DND-41 (cell line): ENCODE data around the gene RPL10.

Experiments
- ATAC-seq: fragments of 200-7000 bp; cut with Tn5 transposase; 3 replicates; pipeline ENCODE4 v1.9.1; 2021; ENCODE audit warnings: low read depth; ENCODE audit not compliant: insufficient read depth
- DNase-seq: peaks from one replicate; pipeline ENCODE4 v3.0.0-alpha.2; 2020
- H2AFZ ChIP-seq: 2 replicates; pipeline ENCODE4 v1.6.0; 2012; ENCODE audit warnings: low read depth, low read length
- H3K27ac ChIP-seq: 2 replicates; pipeline ENCODE4 v1.5.1; 2012; ENCODE audit warnings: low read length, inconsistent platforms
- H3K27me3 ChIP-seq: fragments of 200-600 bp; sonication (generic); 2 replicates; pipeline ENCODE4 v1.6.0; 2012; ENCODE audit warnings: low read length, mild to moderate bottlenecking, inconsistent platforms; ENCODE audit not compliant: insufficient read depth, poor library complexity
- H3K36me3 ChIP-seq: 2 replicates; pipeline ENCODE4 v1.5.1; 2012; ENCODE audit warnings: low read length, inconsistent platforms; ENCODE audit not compliant: insufficient read depth
- H3K4me1 ChIP-seq: 2 replicates; pipeline ENCODE4 v1.5.1; 2012; ENCODE audit warnings: mild to moderate bottlenecking, low read length; ENCODE audit not compliant: insufficient read depth
- H3K4me2 ChIP-seq: 2 replicates; pipeline ENCODE4 v1.6.0; 2012; ENCODE audit warnings: mild to moderate bottlenecking, moderate library complexity, low read length, inconsistent platforms; ENCODE audit not compliant: insufficient read depth
- H3K4me3 ChIP-seq, 2 experiments: fragments of 200-600 bp in 1 of 2; shearing (Covaris generic) in 1 of 2; 2 replicates each; pipeline ENCODE4 v1.5.1; 2012 to 2016; ENCODE audit warnings: inconsistent platforms in 2 of 2, low read length in 2 of 2, mild to moderate bottlenecking in 2 of 2, low read depth in 1 of 2, moderate library complexity in 1 of 2
- H3K79me2 ChIP-seq: 2 replicates; pipeline ENCODE4 v1.6.0; 2012; ENCODE audit warnings: low read length, inconsistent platforms; ENCODE audit not compliant: insufficient read depth
- H3K9ac ChIP-seq: 2 replicates; pipeline ENCODE4 v1.6.0; 2012; ENCODE audit warnings: low read depth, mild to moderate bottlenecking, inconsistent platforms, low read length, moderate library complexity
- H3K9me3 ChIP-seq: 2 replicates; pipeline ENCODE4 v1.5.1; 2012; ENCODE audit warnings: low read length, moderate library complexity, mild to moderate bottlenecking, inconsistent platforms; ENCODE audit not compliant: insufficient read depth, severe bottlenecking
- H4K20me1 ChIP-seq: 2 replicates; pipeline ENCODE4 v1.6.0; 2012; ENCODE audit warnings: low read length; ENCODE audit not compliant: insufficient read depth
- CTCF ChIP-seq: IDR thresholded peaks from 2 replicates; pipeline ENCODE4 v1.5.1; 2012; ENCODE audit warnings: borderline replicate concordance, low read length, moderate library complexity, mild to moderate bottlenecking; ENCODE audit not compliant: poor library complexity, severe bottlenecking; ENCODE audit errors: extremely low read depth
- EZH2 ChIP-seq: IDR thresholded peaks from 3 replicates; pipeline ENCODE4 v1.6.1; 2012; ENCODE audit warnings: borderline replicate concordance, low read depth, mild to moderate bottlenecking, moderate library complexity, low read length, inconsistent platforms; ENCODE audit not compliant: severe bottlenecking

The RPL10 gene

GRCh38 chrX:154413142-154413541 lies 15.0 kb downstream of the RPL10 start:
- Histone ChIP-seq H3K27me3 (no peaks in the 10 kb centered on the region), H3K4me2 (peak overlapping the region; percentile 93; the same call in 1 of the 2 replicates), H3K79me2 (peaks cover 21% of the 10 kb centered on the region; the same call in 1 of the 2 replicates), H2AFZ (no peak overlapping the region), H3K4me3 (no peak overlapping the region), H4K20me1 (no peaks in the 10 kb centered on the region), H3K4me1 (peaks cover 14% of the 10 kb centered on the region), H3K36me3 (peaks cover 17% of the 10 kb centered on the region), H3K27ac (peak overlapping the region; percentile 92; the same call in 1 of the 2 replicates), H3K9me3 (no peaks in the 10 kb centered on the region), H3K9ac (no peak overlapping the region)
- TF ChIP-seq EZH2, result no peak
- no peak for TF ChIP-seq CTCF
- no peak for DNase-seq
- ATAC-seq, result no peak

- H4K20me1 ChIP-seq, result no peaks in the 10 kb centered on the region
- ATAC-seq (no peak), DNase-seq (no peak)
- H3K4me1 ChIP-seq, result peaks cover 10% of the 10 kb centered on the region
- H3K4me3 ChIP-seq, result no peak overlapping the region
- no peaks in the 10 kb centered on the region for H3K9me3 ChIP-seq
- peaks cover 25% of the 10 kb centered on the region for H3K36me3 ChIP-seq
- H3K79me2 ChIP-seq, result peaks cover 11% of the 10 kb centered on the region; the same call in 1 of the 2 replicates
- H3K27me3 ChIP-seq, result no peaks in the 10 kb centered on the region
- H3K4me2 ChIP-seq, result no peak overlapping the region
- no peak overlapping the region for H3K27ac ChIP-seq
- no peak overlapping the region for H3K9ac ChIP-seq
- no peak overlapping the region for H2AFZ ChIP-seq
- TF ChIP-seq CTCF (no peak), EZH2 (no peak)
Observed at GRCh38 chrX:154417157-154417556, 19.0 kb downstream of the RPL10 start.

GRCh38 chrX:154419189-154419588 lies 21.0 kb downstream of the RPL10 start:
- H3K4me2 ChIP-seq, result no peak overlapping the region
- H3K27me3 ChIP-seq, result no peaks in the 10 kb centered on the region
- peaks cover 13% of the 10 kb centered on the region for H3K36me3 ChIP-seq
- no peak overlapping the region for H3K4me3 ChIP-seq
- TF ChIP-seq CTCF (no peak), EZH2 (no peak)
- H2AFZ ChIP-seq, result no peak overlapping the region
- no peaks in the 10 kb centered on the region for H3K9me3 ChIP-seq
- H3K9ac ChIP-seq, result no peak overlapping the region
- H3K4me1 ChIP-seq, result no peaks in the 10 kb centered on the region
- no peak overlapping the region for H3K27ac ChIP-seq
- no peaks in the 10 kb centered on the region for H4K20me1 ChIP-seq
- ATAC-seq (no peak), DNase-seq (no peak)
- no peaks in the 10 kb centered on the region for H3K79me2 ChIP-seq
